ENCODE data around the gene PLCH1.

The PLCH1 gene

DNA sequence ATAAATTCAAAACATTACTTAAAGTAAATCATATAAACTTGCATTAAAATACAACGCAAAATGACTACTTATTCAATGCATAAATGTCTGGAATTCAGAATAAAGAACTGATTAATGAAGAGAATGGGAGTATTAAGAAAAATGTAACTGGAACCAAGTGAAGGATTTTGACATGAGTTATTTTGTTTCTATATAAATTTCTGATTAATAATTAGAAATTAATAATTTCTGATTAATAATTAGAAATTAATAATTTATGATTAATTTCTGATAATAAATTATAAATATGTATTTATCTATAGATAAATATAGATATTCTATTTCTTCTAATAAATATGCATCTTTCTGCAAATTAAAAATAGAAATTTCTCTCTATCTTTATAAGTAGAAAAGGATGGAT lies 291.4 kb downstream of the PLCH1 start:
- TF ChIP-seq PBX3 (CRISPR knock-in tag; IDR thresholded peaks at IDR 0.05) (no peak), KLF8 (tag by site-specific recombination; IDR thresholded peaks at IDR 0.05) (no peak), ZBTB26 (tag by site-specific recombination; optimal IDR thresholded peaks at IDR 0.05) (no peak), ZNF146 (tag by site-specific recombination; IDR thresholded peaks at IDR 0.05) (no peak), MEIS1 (CRISPR knock-in tag; IDR thresholded peaks at IDR 0.05; ENCODE audit: borderline replicate concordance) (no peak), ZNF830 (tag by site-specific recombination; IDR thresholded peaks at IDR 0.05; ENCODE audit: low read depth) (no peak), ZNF530 (tag by site-specific recombination; IDR thresholded peaks at IDR 0.05; ENCODE audit: low read depth) (no peak)
- Histone ChIP-seq H3K4me3 (ENCODE audit: low read depth, low read length) (no peak overlapping the region), H3K4me1 (ENCODE audit: control insufficient read depth, insufficient read depth, low read length) (no peaks in the 10 kb centered on the region), H3K27ac (ENCODE audit: extremely low read depth, low read depth, low read length) (no peak overlapping the region), H3K9me3 (ENCODE audit: control insufficient read depth, insufficient read depth, low read depth, low read length) (no peaks in the 10 kb centered on the region), H3K36me3 (ENCODE audit: control insufficient read depth in 2 of 2, insufficient read depth in 1 of 2, low read length in 2 of 2) (no peaks in the 10 kb centered on the region)
- ChIA-PET CTCF (no interaction called here), POLR2A (no interaction called here)

DNA sequence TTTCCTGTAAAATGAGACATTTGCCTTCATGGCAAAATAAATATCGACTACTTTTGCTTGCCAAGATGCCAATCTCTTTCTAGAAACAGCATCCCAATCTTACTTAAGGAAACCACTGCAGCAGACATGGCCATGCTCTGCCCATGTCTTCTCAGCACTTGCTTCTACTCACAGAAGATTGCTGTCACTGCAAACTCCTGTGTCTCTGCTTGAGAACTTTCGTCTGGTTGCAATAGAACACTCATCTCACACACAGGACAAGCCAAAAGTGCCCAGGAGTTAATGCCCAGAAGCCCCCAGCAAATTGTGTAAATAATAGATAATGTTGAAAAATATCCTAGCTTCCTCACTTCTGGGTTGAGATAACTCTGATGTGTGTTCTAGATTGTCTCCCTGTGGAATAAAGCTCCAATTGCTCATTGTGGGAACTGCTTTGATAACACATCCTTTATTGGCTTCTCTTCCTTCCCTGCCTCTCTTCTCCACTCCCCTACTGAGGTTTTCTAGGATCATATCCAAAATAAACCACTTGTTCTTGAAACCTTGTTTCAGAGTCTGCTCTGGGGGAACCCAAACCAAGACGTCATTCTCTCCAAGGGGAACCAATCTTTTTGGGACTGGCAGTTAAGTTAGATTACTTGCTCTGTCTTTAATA lies 295.1 kb downstream of the PLCH1 start:
- Histone ChIP-seq H3K27ac (ENCODE audit: extremely low read depth, low read depth, low read length) (no peak overlapping the region), H3K4me1 (ENCODE audit: control insufficient read depth, insufficient read depth, low read length) (no peaks in the 10 kb centered on the region), H3K36me3 (ENCODE audit: control insufficient read depth in 2 of 2, insufficient read depth in 1 of 2, low read length in 2 of 2) (no peaks in the 10 kb centered on the region), H3K4me3 (ENCODE audit: low read depth, low read length) (no peak overlapping the region), H3K9me3 (ENCODE audit: control insufficient read depth, insufficient read depth, low read depth, low read length) (no peaks in the 10 kb centered on the region)
- CTCF ChIA-PET: no interaction called here
- POLR2A ChIA-PET: no interaction called here
- no peak for TF ChIP-seq ZNF433 (tag by site-specific recombination; IDR thresholded peaks at IDR 0.05; ENCODE audit: low read depth)
- peak; percentile 64; the same call in 1 of the 2 replicates for TF ChIP-seq MZF1 (tag by site-specific recombination; IDR thresholded peaks at IDR 0.05; ENCODE audit: borderline replicate concordance)
- 0 out of 2 replicates have a peak, but pooled peaks have one; percentile 15 for TF ChIP-seq FEZF1 (tag by site-specific recombination; IDR thresholded peaks at IDR 0.05)
- no peak for TF ChIP-seq ZNF169 (tag by site-specific recombination; IDR thresholded peaks at IDR 0.05)
- TF ChIP-seq GLIS1 (tag by site-specific recombination; IDR thresholded peaks at IDR 0.05): peak; percentile 96
- 0 out of 2 replicates have a peak, but pooled peaks have one; percentile 14 for TF ChIP-seq OSR2 (tag by site-specific recombination; IDR thresholded peaks at IDR 0.05)

DNA sequence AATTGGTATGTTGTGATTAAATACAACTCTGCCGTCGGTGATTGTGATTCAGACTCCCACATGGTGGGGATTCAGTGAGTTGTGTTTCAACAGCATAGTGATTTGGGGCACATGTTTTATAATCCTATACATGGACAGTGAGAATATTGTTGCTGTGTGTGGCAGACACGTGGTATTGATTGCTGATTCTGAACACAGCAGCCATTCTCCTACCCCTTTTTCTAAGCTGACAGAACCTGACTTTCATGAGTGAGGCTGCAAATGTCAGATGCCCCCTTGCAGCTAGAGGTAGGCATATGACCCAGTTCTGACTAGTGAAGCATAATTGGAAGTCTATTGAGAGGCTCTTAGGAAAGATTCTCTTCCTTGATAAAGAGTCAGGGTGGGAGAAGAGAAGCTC lies 296.3 kb downstream of the PLCH1 start:
- Histone ChIP-seq H3K4me3 (ENCODE audit: low read depth, low read length) (no peak overlapping the region), H3K36me3 (ENCODE audit: control insufficient read depth in 2 of 2, insufficient read depth in 1 of 2, low read length in 2 of 2) (no peaks in the 10 kb centered on the region), H3K9me3 (ENCODE audit: control insufficient read depth, insufficient read depth, low read depth, low read length) (no peaks in the 10 kb centered on the region), H3K27ac (ENCODE audit: extremely low read depth, low read depth, low read length) (no peak overlapping the region), H3K4me1 (ENCODE audit: control insufficient read depth, insufficient read depth, low read length) (no peaks in the 10 kb centered on the region)
- ChIA-PET CTCF (no interaction called here), POLR2A (no interaction called here)
- TF ChIP-seq KLF16 (tag by site-specific recombination; IDR thresholded peaks at IDR 0.05): no peak
- TF ChIP-seq ZNF830 (tag by site-specific recombination; IDR thresholded peaks at IDR 0.05; ENCODE audit: low read depth): no peak
- TF ChIP-seq ZNF837 (tag by site-specific recombination; IDR thresholded peaks at IDR 0.05): no peak
- TF ChIP-seq ZNF302 (tag by site-specific recombination; IDR thresholded peaks at IDR 0.05; ENCODE audit: low read depth): no peak
- no peak for TF ChIP-seq ZNF184 (tag by site-specific recombination; IDR thresholded peaks at IDR 0.05)
- no peak for TF ChIP-seq IKZF3 (tag by site-specific recombination; IDR thresholded peaks at IDR 0.05)
